GM23338 (cell line): ENCODE measurements around the gene NUDT5. TPM values are rescaled to one million over a fixed set of nuclear protein-coding genes. Genes with fewer than 3 reads are reported as not detected.

Experiments
- ATAC-seq: fragments of 200-7000 bp; cut with Tn5 transposase; 3 replicates; pipeline ENCODE4 v1.9.1; 2020
- DNase-seq: peaks from one replicate; pipeline ENCODE4 v3.0.0-alpha.2; 2015; ENCODE audit warnings: low spot score
- H2AFZ ChIP-seq: fragments of 200-600 bp; sonication (generic); 2 replicates; pipeline ENCODE4 v1.8.0; 2016; ENCODE audit warnings: antibody characterized with exemption, mild to moderate bottlenecking, moderate library complexity
- H3F3A ChIP-seq: fragments of 200-600 bp; sonication (generic); replicated peaks from 2 replicates; pipeline ENCODE4 v1.8.0; 2017; ENCODE audit warnings: antibody characterized with exemption, mixed run types, low read depth
- H3K27ac ChIP-seq: fragments of 200-600 bp; sonication (generic); 2 replicates; pipeline ENCODE4 v1.6.1; 2016; ENCODE audit warnings: low read depth
- H3K27me3 ChIP-seq: fragments of 200-600 bp; sonication (generic); 2 replicates; pipeline ENCODE4 v1.8.0; 2016; ENCODE audit warnings: mild to moderate bottlenecking, mixed run types, moderate library complexity; ENCODE audit not compliant: insufficient read depth
- H3K36me3 ChIP-seq: fragments of 200-600 bp; sonication (generic); 2 replicates; pipeline ENCODE4 v1.8.0; 2016; ENCODE audit warnings: mild to moderate bottlenecking; ENCODE audit not compliant: insufficient read depth
- H3K4me1 ChIP-seq: fragments of 200-600 bp; sonication (generic); 2 replicates; pipeline ENCODE4 v1.8.0; 2016; ENCODE audit warnings: mild to moderate bottlenecking, moderate library complexity; ENCODE audit not compliant: insufficient read depth
- H3K4me2 ChIP-seq: fragments of 200-600 bp; sonication (generic); 2 replicates; pipeline ENCODE4 v1.7.1; 2017; ENCODE audit warnings: mixed run types
- H3K4me3 ChIP-seq: fragments of 200-600 bp; sonication (generic); 2 replicates; pipeline ENCODE4 v1.6.1; 2016; ENCODE audit warnings: mixed run types
- H3K79me2 ChIP-seq: fragments of 200-600 bp; sonication (generic); replicated peaks from 2 replicates; pipeline ENCODE4 v1.8.0; 2017; ENCODE audit warnings: mild to moderate bottlenecking; ENCODE audit not compliant: insufficient read depth
- H3K9me2 ChIP-seq: fragments of 200-600 bp; sonication (generic); 2 replicates; pipeline ENCODE4 v1.8.0; 2017; ENCODE audit not compliant: insufficient read depth
- H4K20me1 ChIP-seq: fragments of 200-600 bp; sonication (generic); replicated peaks from 2 replicates; pipeline ENCODE4 v1.8.0; 2017; ENCODE audit warnings: mild to moderate bottlenecking; ENCODE audit not compliant: insufficient read depth
- H3K27ac Mint-ChIP-seq: 2 replicates; pipeline ENCODE4 v1.8.0; 2020; ENCODE audit warnings: inconsistent platforms, mild to moderate bottlenecking, moderate library complexity, mixed read lengths
- H3K27me3 Mint-ChIP-seq: 3 replicates; pipeline ENCODE4 v1.8.0; 2022; ENCODE audit warnings: low read depth, mild to moderate bottlenecking, moderate library complexity, mixed read lengths, inconsistent platforms; ENCODE audit not compliant: insufficient read depth, poor library complexity
- H3K36me3 Mint-ChIP-seq: 3 replicates; pipeline ENCODE4 v1.8.0; 2021; ENCODE audit warnings: low read depth, mild to moderate bottlenecking, inconsistent platforms, moderate library complexity, mixed read lengths
- H3K4me1 Mint-ChIP-seq: 3 replicates; pipeline ENCODE4 v1.8.0; 2020; ENCODE audit warnings: mild to moderate bottlenecking, inconsistent platforms, mixed read lengths
- H3K4me3 Mint-ChIP-seq: 3 replicates; pipeline ENCODE4 v1.8.0; 2021; ENCODE audit warnings: moderate library complexity, mild to moderate bottlenecking, inconsistent platforms, mixed read lengths
- H3K9me3 Mint-ChIP-seq: 3 replicates; pipeline ENCODE4 v1.8.0; 2020; ENCODE audit warnings: moderate library complexity, mild to moderate bottlenecking, inconsistent platforms, mixed read lengths
- CREB1 ChIP-seq: fragments of 250-450 bp; sonication (Bioruptor Pico); IDR thresholded peaks from 2 replicates; pipeline ENCODE4 v1.5.0; 2020; ENCODE audit warnings: low read depth, mild to moderate bottlenecking, moderate library complexity
- EZH2phosphoT487 ChIP-seq: fragments of 200-600 bp; sonication (generic); IDR thresholded peaks from one replicate; pipeline ENCODE4 v1.8.1; 2018; ENCODE audit warnings: antibody characterized with exemption; ENCODE audit not compliant: unreplicated experiment
- NANOG ChIP-seq: IDR thresholded peaks from 2 replicates; pipeline ENCODE4 v1.6.1; 2016; ENCODE audit warnings: antibody characterized with exemption, borderline replicate concordance
- POLR2AphosphoS5 ChIP-seq: IDR thresholded peaks from 2 replicates; pipeline ENCODE4 v1.6.1; 2016; ENCODE audit warnings: antibody characterized with exemption, low read depth
- REST ChIP-seq: IDR thresholded peaks from one replicate; pipeline ENCODE4 v1.6.1; 2018; ENCODE audit warnings: antibody characterized with exemption; ENCODE audit not compliant: unreplicated experiment
- ZNF331 ChIP-seq: fragments of 250-450 bp; sonication (Bioruptor Pico); IDR thresholded peaks from 2 replicates; pipeline ENCODE4 v1.5.0; 2020; ENCODE audit warnings: low read depth, mild to moderate bottlenecking, moderate library complexity
- ZNF462 ChIP-seq: fragments of 250-450 bp; sonication (Bioruptor Pico); IDR thresholded peaks from 2 replicates; pipeline ENCODE4 v1.5.0; 2020; ENCODE audit warnings: mild to moderate bottlenecking, moderate library complexity
- polyA plus RNA-seq: library from polyadenylated mRNA; unstranded; fragments of >200 nt; fragmentation: Nextera tagmentation; extraction: Ambion mirVana; gene quantifications from 2 replicates; pipeline ENCODE4 v1.2.1, GENCODE V29; 2016
- total RNA-seq: library from RNA; depleted of rRNA; stranded (reverse); fragments of >200 nt; shearing (Covaris generic); gene quantifications from 2 replicates; pipeline ENCODE4 v1.2.3, GENCODE V29; 2014

The NUDT5 gene
- total and polyA plus RNA-seq, 2 experiments from 2014 or later, result 94.3 to 255 TPM

GRCh38 chr10:12188656-12189055, 7.0 kb downstream of the NUDT5 start (continued):
- TF ChIP-seq ZNF462 (no peak), EZH2phosphoT487 (no peak)

GRCh38 chr10:12187321-12187905, 8.3 kb downstream of the NUDT5 start:
- H3K27me3 Mint-ChIP-seq, result peaks cover 4% of the 10 kb centered on the region
- Histone ChIP-seq H3K4me3 (no peak overlapping the region), H3K9me2 (no peaks in the 10 kb centered on the region), H3K4me1 (no peaks in the 10 kb centered on the region), H4K20me1 (peaks cover 24% of the 10 kb centered on the region), H3K27me3 (no peaks in the 10 kb centered on the region), H3K79me2 (peaks cover 61% of the 10 kb centered on the region), H2AFZ (no peak overlapping the region), H3K36me3 (peaks cover 13% of the 10 kb centered on the region; the same call in 1 of the 2 replicates), H3K4me2 (no peak overlapping the region), H3F3A (no peaks in the 10 kb centered on the region), H3K27ac (no peak overlapping the region)
- no peak overlapping the region for H3K4me3 Mint-ChIP-seq
- DNase-seq, result no peak
- H3K4me1 Mint-ChIP-seq, result peaks cover 13% of the 10 kb centered on the region
- 0 out of 3 replicates have a peak, but pooled peaks cover 3% of the 10 kb centered on the region for H3K9me3 Mint-ChIP-seq
- H3K27ac Mint-ChIP-seq, result no peak overlapping the region
- no peak for ATAC-seq
- peaks cover 36% of the 10 kb centered on the region for H3K36me3 Mint-ChIP-seq
- no peak for TF ChIP-seq REST
- no peak for TF ChIP-seq NANOG
- TF ChIP-seq CREB1 (CRISPR knock-in tag), result no peak
- TF ChIP-seq ZNF331 (CRISPR knock-in tag), result no peak
- no peak for TF ChIP-seq POLR2AphosphoS5
